PFSK-1 (cell line): ENCODE results near the gene NKTR.

Experiments used
- FOXP2 ChIP-seq: optimal IDR thresholded peaks from 2 replicates; pipeline ENCODE3; 2011; ENCODE audit warnings: borderline replicate concordance, control low read depth, inconsistent platforms; ENCODE audit not compliant: insufficient read depth; ENCODE audit errors: extremely low read length, extremely low read depth
- POLR2AphosphoS5 ChIP-seq: IDR thresholded peaks from 2 replicates; pipeline ENCODE4 v1.6.1; 2012; ENCODE audit warnings: low read depth, mild to moderate bottlenecking, control low read depth, low read length, moderate library complexity
- SIN3A ChIP-seq: IDR thresholded peaks from 2 replicates; pipeline ENCODE4 v1.6.1; 2012; ENCODE audit warnings: mild to moderate bottlenecking, low read length, moderate library complexity, borderline replicate concordance; ENCODE audit not compliant: insufficient read depth
- TAF1 ChIP-seq: IDR thresholded peaks from 2 replicates; pipeline ENCODE4 v1.6.1; 2012; ENCODE audit warnings: low read length, control low read depth, borderline replicate concordance; ENCODE audit not compliant: insufficient read depth
- TF ChIP-seq, protein P1 (sequence below), 2 experiments: IDR thresholded peaks; 2 replicates each; pipeline versions ENCODE4 v1.6.1 to v1.8.0; 2011 to 2012; ENCODE audit warnings: low read depth in 2 of 2, low read length in 2 of 2, control low read depth in 1 of 2, inconsistent platforms in 1 of 2, mild to moderate bottlenecking in 1 of 2, moderate library complexity in 1 of 2; ENCODE audit not compliant: insufficient read depth in 1 of 2

DNA sequence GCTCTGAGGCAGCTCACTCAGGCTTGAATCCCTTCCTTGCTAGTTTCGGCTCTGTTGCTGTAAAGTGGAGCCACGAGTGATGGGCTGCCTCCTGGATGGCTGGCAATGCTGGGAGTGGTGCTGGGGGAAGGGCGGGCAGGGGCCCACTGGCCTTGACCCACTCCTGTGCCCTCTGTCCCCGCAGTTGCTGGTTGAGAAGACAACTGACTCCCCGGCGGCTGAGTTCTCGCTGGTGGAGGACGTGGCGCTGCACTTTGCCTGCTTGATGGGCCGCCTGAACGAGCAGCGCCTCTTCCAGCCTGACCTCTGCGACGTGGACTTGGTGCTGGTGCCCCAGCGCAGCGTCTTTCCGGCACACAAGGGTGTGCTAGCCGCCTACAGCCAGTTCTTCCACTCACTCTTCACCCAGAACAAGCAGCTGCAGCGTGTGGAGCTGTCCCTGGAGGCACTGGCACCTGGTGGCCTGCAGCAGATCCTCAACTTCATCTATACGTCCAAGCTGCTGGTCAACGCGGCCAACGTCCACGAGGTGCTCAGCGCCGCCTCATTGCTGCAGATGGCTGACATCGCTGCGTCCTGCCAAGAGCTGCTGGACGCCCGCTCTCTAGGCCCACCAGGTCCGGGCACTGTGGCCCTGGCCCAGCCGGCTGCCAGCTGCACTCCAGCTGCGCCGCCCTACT, 57.7 kb downstream of the NKTR start:
- TF ChIP-seq, protein P1, sequence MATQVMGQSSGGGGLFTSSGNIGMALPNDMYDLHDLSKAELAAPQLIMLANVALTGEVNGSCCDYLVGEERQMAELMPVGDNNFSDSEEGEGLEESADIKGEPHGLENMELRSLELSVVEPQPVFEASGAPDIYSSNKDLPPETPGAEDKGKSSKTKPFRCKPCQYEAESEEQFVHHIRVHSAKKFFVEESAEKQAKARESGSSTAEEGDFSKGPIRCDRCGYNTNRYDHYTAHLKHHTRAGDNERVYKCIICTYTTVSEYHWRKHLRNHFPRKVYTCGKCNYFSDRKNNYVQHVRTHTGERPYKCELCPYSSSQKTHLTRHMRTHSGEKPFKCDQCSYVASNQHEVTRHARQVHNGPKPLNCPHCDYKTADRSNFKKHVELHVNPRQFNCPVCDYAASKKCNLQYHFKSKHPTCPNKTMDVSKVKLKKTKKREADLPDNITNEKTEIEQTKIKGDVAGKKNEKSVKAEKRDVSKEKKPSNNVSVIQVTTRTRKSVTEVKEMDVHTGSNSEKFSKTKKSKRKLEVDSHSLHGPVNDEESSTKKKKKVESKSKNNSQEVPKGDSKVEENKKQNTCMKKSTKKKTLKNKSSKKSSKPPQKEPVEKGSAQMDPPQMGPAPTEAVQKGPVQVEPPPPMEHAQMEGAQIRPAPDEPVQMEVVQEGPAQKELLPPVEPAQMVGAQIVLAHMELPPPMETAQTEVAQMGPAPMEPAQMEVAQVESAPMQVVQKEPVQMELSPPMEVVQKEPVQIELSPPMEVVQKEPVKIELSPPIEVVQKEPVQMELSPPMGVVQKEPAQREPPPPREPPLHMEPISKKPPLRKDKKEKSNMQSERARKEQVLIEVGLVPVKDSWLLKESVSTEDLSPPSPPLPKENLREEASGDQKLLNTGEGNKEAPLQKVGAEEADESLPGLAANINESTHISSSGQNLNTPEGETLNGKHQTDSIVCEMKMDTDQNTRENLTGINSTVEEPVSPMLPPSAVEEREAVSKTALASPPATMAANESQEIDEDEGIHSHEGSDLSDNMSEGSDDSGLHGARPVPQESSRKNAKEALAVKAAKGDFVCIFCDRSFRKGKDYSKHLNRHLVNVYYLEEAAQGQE (IDR thresholded peaks at IDR 0.05; ENCODE audit: insufficient read depth in 1 of 2, low read depth in 2 of 2, low read length in 2 of 2): no peak
- TF ChIP-seq POLR2AphosphoS5 (no peak), SIN3A (no peak), TAF1 (no peak), FOXP2 (no peak)
